ENCODE data around the gene KRTAP5-4.

The KRTAP5-4 gene

GRCh38 chr11:1574933-1575242 is 47.0 kb downstream of the KRTAP5-4 start:
- TF ChIP-seq REST (IDR thresholded peaks at IDR 0.05; ENCODE audit: insufficient read depth in 1 of 2, low read depth in 2 of 2, low read length in 2 of 2) (no peak), POLR2AphosphoS5 (IDR thresholded peaks at IDR 0.05; ENCODE audit: low read depth, low read length) (no peak), TAF1 (IDR thresholded peaks at IDR 0.05; ENCODE audit: borderline replicate concordance, insufficient read depth, low read length) (no peak), SIN3A (IDR thresholded peaks at IDR 0.05; ENCODE audit: borderline replicate concordance, insufficient read depth, low read length) (no peak)

GRCh38 chr11:1574238-1574932 is 47.6 kb downstream of the KRTAP5-4 start:
- TF ChIP-seq TAF1 (IDR thresholded peaks at IDR 0.05; ENCODE audit: borderline replicate concordance, insufficient read depth, low read length), result no peak
- TF ChIP-seq FOXP2 (optimal IDR thresholded peaks at IDR 0.05; ENCODE audit: borderline replicate concordance, extremely low read depth, extremely low read length, insufficient read depth), result peak; percentile 57

DNA sequence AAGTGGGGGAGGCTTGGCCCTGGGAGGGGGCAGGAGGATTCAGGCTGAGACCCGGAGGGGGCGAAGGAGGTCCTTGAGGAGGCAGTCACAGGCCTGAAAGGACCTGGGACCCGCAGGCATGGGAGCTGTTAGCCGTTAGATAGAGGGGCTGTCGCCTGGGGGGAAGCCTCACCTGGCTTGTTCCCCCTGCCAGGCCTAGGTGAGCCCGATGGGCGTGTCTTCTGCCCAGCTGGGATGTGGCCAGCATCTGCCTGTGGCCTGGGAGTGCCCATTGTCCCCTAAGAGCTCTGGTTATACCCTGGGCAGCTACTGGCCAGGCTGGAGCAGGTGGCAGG is 48.1 kb downstream of the KRTAP5-4 start:
- TF ChIP-seq POLR2AphosphoS5 (IDR thresholded peaks at IDR 0.05; ENCODE audit: low read depth, low read length) (no peak), FOXP2 (optimal IDR thresholded peaks at IDR 0.05; ENCODE audit: borderline replicate concordance, extremely low read depth, extremely low read length, insufficient read depth) (no peak), TAF1 (IDR thresholded peaks at IDR 0.05; ENCODE audit: borderline replicate concordance, insufficient read depth, low read length) (no peak), REST (IDR thresholded peaks at IDR 0.05; ENCODE audit: insufficient read depth in 1 of 2, low read depth in 2 of 2, low read length in 2 of 2) (no peak), SIN3A (IDR thresholded peaks at IDR 0.05; ENCODE audit: borderline replicate concordance, insufficient read depth, low read length) (no peak)

DNA sequence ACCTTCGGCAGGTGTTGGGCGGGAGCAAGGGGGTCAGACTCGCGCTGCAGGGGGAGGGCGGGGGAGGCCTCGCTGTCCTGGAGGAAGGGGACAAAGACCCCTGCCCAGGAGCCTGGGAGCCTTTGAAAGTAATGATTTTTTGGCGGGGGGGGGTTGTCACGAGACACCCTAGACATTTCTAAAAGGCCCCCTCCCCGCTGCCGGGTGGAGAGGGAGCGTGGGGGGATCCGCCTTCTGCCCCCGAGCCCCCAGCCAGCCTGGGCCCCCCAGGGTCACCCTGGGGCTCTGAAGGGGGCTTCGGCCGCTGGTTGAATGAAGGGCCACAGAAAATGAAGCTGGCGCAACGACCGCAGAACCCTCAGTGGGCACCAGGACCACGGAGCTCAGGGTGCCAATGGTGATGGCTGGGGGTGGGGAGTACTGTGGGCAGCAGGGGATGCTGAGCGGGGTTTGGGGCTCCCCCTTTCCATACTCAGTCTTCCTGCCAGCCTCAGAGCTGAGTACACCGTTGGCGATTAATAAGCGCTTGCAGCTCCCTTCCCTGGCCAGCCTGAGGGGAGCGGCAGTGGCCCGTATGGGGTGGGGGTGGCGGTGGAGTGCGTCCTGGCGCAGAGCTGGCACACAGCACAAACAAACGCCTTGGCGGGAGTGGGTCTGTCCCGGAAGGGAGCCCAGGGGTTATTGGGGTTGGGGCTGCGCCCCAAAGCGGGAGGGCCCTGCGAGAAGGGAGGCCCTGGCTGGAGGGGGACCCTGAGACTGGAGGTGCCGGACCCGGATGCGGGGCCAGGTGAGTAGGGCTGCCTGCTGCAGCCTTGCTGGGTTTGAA is 48.6 kb downstream of the KRTAP5-4 start:
- TF ChIP-seq SIN3A (IDR thresholded peaks at IDR 0.05; ENCODE audit: borderline replicate concordance, insufficient read depth, low read length) (no peak), POLR2AphosphoS5 (IDR thresholded peaks at IDR 0.05; ENCODE audit: low read depth, low read length) (no peak)

GRCh38 chr11:1572197-1573076 is 49.5 kb downstream of the KRTAP5-4 start, which contains the start of gene DUSP8:
Gene DUSP8, minus strand, starts transcription at chr11:1572271. Its CDS starts 6,445 bp downstream, at chr11:1565826.
- TF ChIP-seq REST (IDR thresholded peaks at IDR 0.05; ENCODE audit: insufficient read depth in 1 of 2, low read depth in 2 of 2, low read length in 2 of 2) (no peak), FOXP2 (optimal IDR thresholded peaks at IDR 0.05; ENCODE audit: borderline replicate concordance, extremely low read depth, extremely low read length, insufficient read depth) (peak; percentile 29)

DNA sequence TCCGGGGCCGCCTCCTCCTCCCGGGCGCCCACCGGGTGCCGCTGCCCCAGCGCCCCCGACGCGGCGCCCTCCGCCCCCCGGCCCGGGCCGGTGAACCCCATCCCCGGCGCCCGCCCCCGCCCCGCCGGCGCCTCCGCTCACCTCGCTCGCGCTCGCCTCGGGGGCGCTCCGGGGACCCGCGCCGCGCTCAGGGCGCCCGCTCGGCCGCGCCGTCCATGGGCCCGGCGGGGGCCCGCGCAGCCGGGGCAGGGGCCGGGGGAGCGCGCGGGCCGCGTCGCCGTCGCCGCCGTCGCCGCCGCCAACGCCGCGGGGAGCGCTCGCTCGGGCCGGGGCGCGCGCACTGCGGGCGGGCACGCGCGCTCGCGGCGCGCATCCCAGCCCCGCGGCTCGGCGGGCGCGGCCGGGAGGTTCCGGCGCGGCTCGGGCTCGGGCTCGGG is 50.2 kb downstream of the KRTAP5-4 start:
- TF ChIP-seq SIN3A (IDR thresholded peaks at IDR 0.05; ENCODE audit: borderline replicate concordance, insufficient read depth, low read length) (no peak), TAF1 (IDR thresholded peaks at IDR 0.05; ENCODE audit: borderline replicate concordance, insufficient read depth, low read length) (no peak), POLR2AphosphoS5 (IDR thresholded peaks at IDR 0.05; ENCODE audit: low read depth, low read length) (no peak), REST (IDR thresholded peaks at IDR 0.05; ENCODE audit: insufficient read depth in 1 of 2, low read depth in 2 of 2, low read length in 2 of 2) (no peak), FOXP2 (optimal IDR thresholded peaks at IDR 0.05; ENCODE audit: borderline replicate concordance, extremely low read depth, extremely low read length, insufficient read depth) (no peak)
